ENCODE results near the gene S100P.
"Not testable (repeated sequence)": the region's sequence is repeated elsewhere in the genome, so short reads cannot be mapped to it uniquely, and the experiment has no call there.

The S100P gene

DNA sequence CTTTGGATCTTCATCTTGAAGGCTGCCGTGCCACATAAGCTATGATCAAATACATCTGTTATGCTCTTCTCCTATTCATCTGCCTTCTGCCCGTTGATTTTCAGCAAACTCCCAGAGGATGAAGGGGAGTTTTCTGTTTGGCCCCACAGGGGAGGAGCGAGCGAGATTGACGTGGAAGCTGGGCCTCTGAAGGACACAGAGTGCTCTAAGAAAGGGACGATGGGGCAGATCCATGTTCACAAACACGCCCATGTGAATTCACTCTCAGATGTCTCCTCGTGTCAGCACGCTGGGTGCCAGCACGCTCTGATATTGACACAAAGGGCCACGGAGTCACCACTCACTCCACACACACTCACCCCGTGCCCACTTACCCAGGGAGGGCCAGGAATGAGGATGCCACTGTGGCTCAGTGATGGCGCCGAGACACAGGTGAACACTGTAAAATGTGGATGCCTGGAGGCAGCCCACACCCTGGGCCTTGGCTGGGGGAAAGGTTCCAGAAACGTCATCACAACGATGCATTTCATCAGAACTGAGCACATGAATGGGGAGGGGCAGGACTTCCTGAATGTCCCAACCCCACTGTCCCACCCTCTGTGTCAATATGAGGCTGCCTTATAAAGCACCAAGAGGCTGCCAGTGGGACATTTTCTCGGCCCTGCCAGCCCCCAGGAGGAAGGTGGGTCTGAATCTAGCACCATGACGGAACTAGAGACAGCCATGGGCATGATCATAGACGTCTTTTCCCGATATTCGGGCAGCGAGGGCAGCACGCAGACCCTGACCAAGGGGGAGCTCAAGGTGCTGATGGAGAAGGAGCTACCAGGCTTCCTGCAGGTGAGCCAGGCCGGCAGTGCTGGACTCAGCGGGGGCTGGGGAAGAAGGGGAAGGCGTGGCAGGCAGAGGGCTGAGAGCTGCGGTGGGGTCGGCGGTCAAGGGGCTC, at the start of gene S100P:
S100P (plus strand) TSS at position 648 of the 946 bp plus-strand sequence; CDS start at position 703, 55 bp downstream.
- peak within 1 kb of the TSS; percentile 95 for H3K27ac Mint-ChIP-seq
- H3K4me3 Mint-ChIP-seq = peak within 1 kb of the TSS; percentile 43
- H3K4me1 Mint-ChIP-seq (ENCODE audit: low read depth) = peaks cover 87% of the 10 kb centered on the region

DNA sequence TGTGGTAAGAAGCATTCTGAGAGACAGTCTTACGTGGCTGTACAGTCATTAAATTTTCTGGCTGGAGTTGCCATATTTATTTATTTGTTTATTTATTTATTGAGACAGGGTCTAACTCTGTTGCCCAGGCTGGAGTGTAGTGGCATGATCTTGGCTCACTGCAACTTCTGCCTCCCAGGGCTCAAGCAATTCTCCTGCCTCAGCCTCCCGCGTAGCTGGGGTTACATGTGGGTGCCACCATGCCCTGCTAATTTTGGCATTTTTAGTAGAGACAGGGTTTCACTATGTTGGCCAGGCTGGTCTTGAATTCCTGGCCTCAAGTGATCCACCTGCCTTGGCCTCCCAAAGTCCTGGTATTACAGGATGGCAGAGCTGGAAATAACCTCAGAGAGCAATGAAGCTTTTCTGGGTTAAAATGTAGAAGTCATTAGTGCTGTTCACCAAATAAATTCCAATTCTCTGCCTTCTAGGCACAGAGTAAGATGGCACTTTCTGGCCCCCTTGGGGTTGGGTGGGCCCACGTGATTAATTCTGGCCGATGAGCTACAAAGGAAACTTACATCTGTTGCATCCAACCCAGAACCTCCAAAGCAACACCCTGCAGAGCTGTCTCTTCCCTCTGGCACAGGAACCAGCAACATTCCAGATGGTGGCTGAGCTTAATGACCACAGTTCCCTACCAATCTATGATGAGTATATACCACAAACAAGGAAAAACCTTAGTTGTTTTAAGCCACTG, 48.7 kb upstream of the S100P start:
- no peak for DNase-seq
- Mint-ChIP-seq H3K27me3 (no peaks in the 10 kb centered on the region), H3K4me3 (no peak overlapping the region), H3K27ac (no peak overlapping the region), H3K9me3 (no peaks in the 10 kb centered on the region), H3K4me1 (ENCODE audit: low read depth) (peaks cover 25% of the 10 kb centered on the region), H3K36me3 (ENCODE audit: low read depth) (peaks cover 45% of the 10 kb centered on the region)

More for the DNA sequence above, at the start of gene S100P:
- H3K27me3 Mint-ChIP-seq = no peaks in the 10 kb centered on the region
- DNase-seq = no peak
- H3K9me3 Mint-ChIP-seq = no peaks in the 10 kb centered on the region
- H3K36me3 Mint-ChIP-seq (ENCODE audit: low read depth) = no peaks in the 10 kb centered on the region

DNA sequence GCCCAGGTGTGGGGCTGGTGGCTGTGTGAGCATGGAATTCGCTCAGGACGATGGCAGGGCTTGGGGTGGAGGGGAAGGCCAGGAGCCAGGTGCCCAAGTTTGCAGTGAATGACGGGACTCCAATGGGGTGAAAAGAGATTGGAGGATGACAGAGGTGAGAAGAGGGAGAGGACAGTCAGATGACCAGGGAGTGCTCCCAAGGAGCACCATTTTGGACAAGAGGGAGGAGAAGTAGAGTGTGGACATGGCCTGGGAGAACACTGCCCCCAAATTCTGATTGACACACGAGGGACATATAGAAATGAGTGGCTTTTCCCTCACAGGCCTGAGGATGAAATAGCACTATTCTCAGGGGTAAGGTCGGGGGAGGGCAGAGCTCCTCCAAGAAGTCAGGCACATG, 46.5 kb upstream of the S100P start:
- Mint-ChIP-seq H3K36me3 (ENCODE audit: low read depth) (peaks cover 23% of the 10 kb centered on the region), H3K27ac (no peak overlapping the region), H3K9me3 (no peaks in the 10 kb centered on the region), H3K27me3 (no peaks in the 10 kb centered on the region), H3K4me3 (no peak overlapping the region), H3K4me1 (ENCODE audit: low read depth) (peaks cover 15% of the 10 kb centered on the region)
- DNase-seq = no peak

DNA sequence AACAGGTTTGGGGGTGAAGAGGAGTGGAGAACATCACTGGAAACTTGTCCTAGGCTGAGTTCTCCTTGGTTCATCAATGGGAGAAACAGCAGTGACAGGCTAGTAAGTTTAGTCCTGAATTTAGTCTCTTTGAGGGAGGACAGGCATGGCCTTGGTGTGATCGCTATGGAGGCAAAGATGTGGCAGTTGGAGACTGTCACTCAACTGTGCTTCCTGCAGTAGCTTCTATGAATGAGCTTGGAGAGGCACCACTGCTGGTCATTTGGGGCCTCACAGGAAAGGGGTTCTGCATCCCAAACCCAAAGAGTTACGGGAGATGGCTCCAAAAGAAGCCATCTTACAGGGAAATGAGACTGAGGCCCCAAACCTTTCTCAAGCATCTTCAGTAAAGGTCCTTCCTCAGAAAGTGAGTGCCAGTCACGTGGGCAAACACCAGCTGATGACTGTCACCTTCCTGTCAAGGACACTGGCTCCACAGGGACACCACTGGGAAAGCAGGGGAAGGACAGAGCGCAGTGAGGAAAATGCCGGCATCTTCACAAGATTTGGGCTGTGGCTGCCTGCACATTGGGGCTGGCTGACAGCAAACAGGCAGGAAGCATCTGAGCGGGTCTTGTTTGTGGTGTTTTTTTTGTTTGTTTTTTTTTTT, 46.0 kb upstream of the S100P start:
- peaks cover 10% of the 10 kb centered on the region for H3K4me1 Mint-ChIP-seq (ENCODE audit: low read depth)
- H3K27ac Mint-ChIP-seq = no peak overlapping the region
- H3K36me3 Mint-ChIP-seq (ENCODE audit: low read depth) = peaks cover 18% of the 10 kb centered on the region
- no peak for DNase-seq
- no peak overlapping the region for H3K4me3 Mint-ChIP-seq
- no peaks in the 10 kb centered on the region for H3K27me3 Mint-ChIP-seq
- no peaks in the 10 kb centered on the region for H3K9me3 Mint-ChIP-seq

DNA sequence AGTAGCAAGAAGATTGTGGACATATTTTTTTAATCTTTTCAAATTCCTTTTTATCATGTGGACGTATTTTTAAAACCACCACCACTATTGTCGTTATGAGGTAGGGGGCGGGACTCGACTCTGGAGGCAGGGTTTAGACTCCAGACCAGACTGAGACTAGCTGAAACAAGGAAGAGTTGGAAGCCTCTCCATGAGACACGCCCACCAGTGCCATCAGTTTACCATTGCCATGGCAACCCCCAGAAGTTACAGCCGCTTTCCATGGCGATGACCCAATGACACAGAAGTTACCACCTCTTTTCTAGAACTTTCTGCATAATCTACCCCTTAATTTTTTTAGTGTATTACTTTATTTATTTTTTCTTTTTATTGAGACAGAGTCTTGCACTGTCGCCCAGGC, 44.5 kb upstream of the S100P start:
- peaks cover 4% of the 10 kb centered on the region for H3K36me3 Mint-ChIP-seq (ENCODE audit: low read depth)
- H3K27me3 Mint-ChIP-seq = no peaks in the 10 kb centered on the region
- no peak for DNase-seq
- no peaks in the 10 kb centered on the region for H3K9me3 Mint-ChIP-seq
- H3K4me3 Mint-ChIP-seq = no peak overlapping the region
- H3K27ac Mint-ChIP-seq = no peak overlapping the region
- H3K4me1 Mint-ChIP-seq (ENCODE audit: low read depth) = no peaks in the 10 kb centered on the region

DNA sequence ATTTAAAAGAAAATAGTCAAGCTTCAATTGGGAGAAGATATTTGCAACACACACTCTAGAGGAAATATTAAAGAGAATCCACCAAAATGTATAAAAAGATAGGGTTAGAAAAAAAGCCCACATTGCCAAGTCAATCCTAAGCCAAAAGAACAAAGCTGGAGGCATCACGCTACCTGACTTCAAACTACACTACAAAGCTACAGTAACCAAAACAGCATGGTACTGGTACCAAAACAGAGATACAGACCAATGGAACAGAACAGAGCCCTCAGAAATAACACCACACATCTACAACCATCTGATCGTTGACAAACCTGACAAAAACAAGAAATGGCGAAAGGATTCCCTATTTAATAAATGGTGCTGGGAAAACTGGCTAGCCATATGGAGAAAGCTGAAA, 39.5 kb upstream of the S100P start:
- H3K4me1 Mint-ChIP-seq (ENCODE audit: low read depth); H3K9me3 Mint-ChIP-seq; H3K4me3 Mint-ChIP-seq; H3K36me3 Mint-ChIP-seq (ENCODE audit: low read depth); H3K27me3 Mint-ChIP-seq; DNase-seq; H3K27ac Mint-ChIP-seq: not testable (repeated sequence)

DNA sequence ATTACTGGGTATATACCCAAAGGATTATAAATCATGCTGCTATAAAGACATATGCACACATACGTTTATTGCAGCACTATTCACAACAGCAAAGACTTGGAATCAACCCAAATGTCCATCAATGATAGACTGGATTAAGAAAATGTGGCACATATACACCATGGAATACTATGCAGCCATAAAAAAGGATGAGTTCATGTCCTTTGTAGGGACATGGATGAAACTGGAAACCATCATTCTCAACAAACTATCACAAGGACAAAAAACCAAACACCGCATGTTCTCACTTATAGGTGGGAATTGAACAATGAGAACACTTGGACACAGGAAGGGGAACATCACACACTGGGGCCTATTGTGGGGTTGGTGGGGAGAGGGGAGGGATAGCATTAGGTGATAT, 38.4 kb upstream of the S100P start:
- not testable (repeated sequence) for H3K9me3 Mint-ChIP-seq; H3K4me3 Mint-ChIP-seq; H3K27ac Mint-ChIP-seq; H3K36me3 Mint-ChIP-seq (ENCODE audit: low read depth); DNase-seq; H3K27me3 Mint-ChIP-seq
- peaks cover 13% of the 10 kb centered on the region for H3K4me1 Mint-ChIP-seq (ENCODE audit: low read depth)

DNA sequence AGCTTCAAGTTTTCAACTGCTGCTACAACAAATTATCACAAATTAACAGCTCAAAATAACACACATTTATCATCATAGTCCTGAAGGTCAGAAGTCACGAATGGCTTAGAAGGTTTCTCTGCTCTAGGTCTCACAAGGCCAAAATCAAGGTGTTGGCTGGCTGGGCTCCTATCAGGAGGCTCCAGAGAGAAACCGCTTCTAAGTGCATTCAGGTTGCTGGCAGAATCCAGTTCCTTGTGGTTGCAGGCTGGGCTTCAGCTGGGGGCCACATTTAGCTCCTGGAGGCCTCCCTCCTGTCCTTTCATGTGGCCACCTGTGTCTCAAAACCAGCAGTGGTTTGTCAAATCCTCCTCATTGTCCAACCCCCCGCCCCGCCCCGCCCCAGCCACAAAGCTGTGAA, 37.8 kb upstream of the S100P start:
- Mint-ChIP-seq H3K4me1 (ENCODE audit: low read depth) (peaks cover 13% of the 10 kb centered on the region), H3K36me3 (ENCODE audit: low read depth) (no peaks in the 10 kb centered on the region), H3K4me3 (no peak overlapping the region), H3K27ac (no peak overlapping the region), H3K27me3 (peaks cover 7% of the 10 kb centered on the region), H3K9me3 (no peaks in the 10 kb centered on the region)
- DNase-seq = no peak

DNA sequence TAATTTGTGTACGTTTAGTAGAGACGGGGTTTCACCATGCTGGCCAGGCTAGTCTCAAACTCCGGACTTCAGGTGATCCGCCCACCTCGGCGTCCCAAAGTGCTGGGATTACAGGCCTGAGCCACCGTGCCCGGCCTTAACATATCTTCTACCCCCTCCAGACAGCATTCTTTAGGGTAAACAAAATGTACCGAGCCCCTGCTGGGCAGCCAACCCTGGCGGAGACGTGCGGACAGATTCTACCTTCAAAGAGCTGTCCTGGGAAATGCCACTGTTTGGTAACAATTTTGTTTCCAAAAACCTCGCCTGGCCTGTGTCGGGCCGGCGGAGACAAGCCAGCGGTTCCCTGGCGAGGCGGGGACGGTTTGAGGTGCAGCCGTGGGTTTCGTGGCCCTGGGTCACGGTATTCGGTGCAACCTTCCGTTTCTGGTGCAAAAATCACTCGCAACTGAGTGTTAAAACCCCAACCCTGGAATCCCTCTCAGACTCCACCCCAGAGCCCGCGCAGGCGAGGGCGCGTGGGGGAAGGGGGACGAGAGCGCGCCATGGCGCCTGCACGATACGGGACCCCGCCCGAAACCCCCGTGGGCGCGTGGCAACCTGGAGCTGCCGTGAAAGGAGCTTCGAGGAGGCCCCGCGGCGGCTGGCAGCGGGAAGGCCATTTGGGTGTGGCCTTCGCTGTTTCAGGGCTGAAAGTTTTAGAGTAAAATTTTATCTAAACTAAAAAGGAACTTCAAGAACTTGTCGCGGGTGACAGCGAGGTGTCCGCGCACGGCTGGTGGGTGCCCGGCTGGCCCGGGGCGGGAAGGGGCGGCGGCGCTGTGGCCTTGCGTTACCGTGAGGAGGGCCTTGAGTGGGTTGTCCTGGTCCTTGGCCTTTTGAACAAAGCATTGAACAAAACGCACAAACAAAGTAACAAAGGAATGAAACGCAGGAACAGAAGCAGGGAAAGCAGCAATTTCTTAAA, 36.2 kb upstream of the S100P start:
- Mint-ChIP-seq H3K9me3 (no peaks in the 10 kb centered on the region), H3K36me3 (ENCODE audit: low read depth) (no peaks in the 10 kb centered on the region), H3K27ac (no peak overlapping the region), H3K27me3 (peaks cover 21% of the 10 kb centered on the region), H3K4me1 (ENCODE audit: low read depth) (peaks cover 13% of the 10 kb centered on the region), H3K4me3 (no peak overlapping the region)
- DNase-seq = no peak

DNA sequence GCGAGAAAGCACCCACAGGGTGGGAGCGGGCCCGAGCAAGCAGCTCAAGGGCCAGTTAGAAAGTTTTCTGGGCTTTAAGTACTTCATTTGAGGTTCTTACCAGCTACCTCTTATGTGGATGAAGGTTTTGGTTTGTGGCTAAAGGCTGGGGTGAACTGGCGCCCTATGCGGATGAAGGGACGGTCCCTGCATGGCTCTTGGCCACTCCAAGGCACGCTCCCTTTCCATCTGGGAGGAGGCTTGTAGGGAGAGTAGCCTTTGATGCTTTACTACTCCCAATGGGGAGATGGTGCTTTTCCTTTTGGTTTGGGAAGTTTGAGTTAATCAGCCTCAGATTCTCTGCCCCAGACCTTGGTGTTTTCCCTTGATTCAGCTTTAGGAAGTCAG, 35.5 kb upstream of the S100P start:
- DNase-seq = no peak
- Mint-ChIP-seq H3K9me3 (no peaks in the 10 kb centered on the region), H3K4me3 (peak overlapping the region; percentile 6), H3K36me3 (ENCODE audit: low read depth) (no peaks in the 10 kb centered on the region), H3K27ac (no peak overlapping the region), H3K27me3 (peaks cover 26% of the 10 kb centered on the region), H3K4me1 (ENCODE audit: low read depth) (peaks cover 13% of the 10 kb centered on the region)

DNA sequence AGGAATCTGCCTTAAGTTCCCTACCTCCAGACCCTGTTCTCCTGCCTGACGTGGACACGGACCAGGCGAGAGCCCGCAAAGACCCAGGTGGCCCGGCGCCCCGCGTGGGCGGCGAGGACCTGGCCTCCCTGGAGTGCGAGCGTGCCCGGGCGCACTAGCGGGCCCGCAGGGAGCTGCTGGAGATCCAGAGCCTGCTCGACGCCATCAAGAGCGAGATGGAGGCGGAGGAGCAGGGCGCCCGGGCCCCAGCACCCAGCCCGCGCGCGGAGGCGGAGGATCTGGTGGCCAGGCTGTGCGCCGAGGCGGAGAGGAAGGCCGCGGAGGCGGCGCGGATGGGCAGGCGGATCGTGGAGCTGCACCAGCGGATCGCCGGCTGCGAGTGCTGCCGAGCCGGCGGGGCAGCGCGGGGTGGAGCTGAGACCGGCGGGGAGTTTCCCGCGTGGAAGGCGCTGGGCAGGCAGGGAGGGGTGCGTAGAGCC, 35.0 kb upstream of the S100P start:
- H3K4me3 Mint-ChIP-seq = peak overlapping the region; percentile 54
- DNase-seq = peak; percentile 72
- H3K27ac Mint-ChIP-seq = no peak overlapping the region
- peaks cover 30% of the 10 kb centered on the region for H3K27me3 Mint-ChIP-seq
- H3K36me3 Mint-ChIP-seq (ENCODE audit: low read depth) = no peaks in the 10 kb centered on the region
- peaks cover 13% of the 10 kb centered on the region for H3K4me1 Mint-ChIP-seq (ENCODE audit: low read depth)
- no peaks in the 10 kb centered on the region for H3K9me3 Mint-ChIP-seq

DNA sequence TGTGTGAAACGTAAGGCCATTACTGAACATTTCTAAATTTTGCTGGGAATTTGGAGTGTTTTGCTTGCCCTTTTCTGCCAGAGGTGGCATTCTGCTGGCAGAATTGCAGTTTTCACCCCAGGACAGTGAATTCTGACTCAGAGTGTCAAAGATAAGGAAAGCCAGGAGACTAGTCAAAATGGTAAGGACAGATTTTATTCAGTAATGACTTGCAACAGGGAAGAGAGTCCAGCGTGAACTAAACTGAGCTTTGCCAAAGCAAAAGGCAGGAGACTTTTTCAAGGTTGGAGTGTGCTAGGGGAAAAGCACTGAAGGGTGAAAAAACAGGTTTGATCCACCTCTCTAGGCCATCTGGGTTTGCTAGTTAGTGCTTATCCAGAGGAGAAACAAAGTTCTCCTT, 33.8 kb upstream of the S100P start:
- H3K4me3 Mint-ChIP-seq = no peak overlapping the region
- H3K27ac Mint-ChIP-seq = no peak overlapping the region
- H3K27me3 Mint-ChIP-seq = peaks cover 35% of the 10 kb centered on the region
- no peaks in the 10 kb centered on the region for H3K9me3 Mint-ChIP-seq
- no peaks in the 10 kb centered on the region for H3K36me3 Mint-ChIP-seq (ENCODE audit: low read depth)
- DNase-seq = no peak
- H3K4me1 Mint-ChIP-seq (ENCODE audit: low read depth) = peaks cover 16% of the 10 kb centered on the region

DNA sequence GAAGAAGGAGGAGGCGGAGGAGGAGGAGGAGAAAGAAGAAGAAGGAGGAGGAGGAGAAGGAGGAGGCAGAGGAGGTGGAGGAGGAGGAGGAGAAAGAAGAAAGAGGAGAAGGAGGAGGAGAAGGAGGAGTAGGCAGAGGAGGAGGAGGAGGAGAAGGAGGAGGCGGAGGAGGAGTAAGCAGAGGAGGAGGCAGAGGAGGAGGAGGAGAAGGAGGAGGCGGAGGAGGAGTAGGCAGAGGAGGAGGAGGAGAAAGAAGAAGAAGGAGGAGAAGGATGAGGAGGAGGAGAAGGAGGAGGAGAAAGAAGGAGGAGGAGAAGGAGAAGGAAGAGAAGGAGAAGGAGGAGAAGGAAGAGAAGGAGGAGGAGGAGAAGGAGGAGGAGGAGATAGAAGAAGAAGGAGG, 33.2 kb upstream of the S100P start:
- Mint-ChIP-seq H3K4me3 (no peak overlapping the region), H3K27me3 (peaks cover 35% of the 10 kb centered on the region), H3K36me3 (ENCODE audit: low read depth) (no peaks in the 10 kb centered on the region)

DNA sequence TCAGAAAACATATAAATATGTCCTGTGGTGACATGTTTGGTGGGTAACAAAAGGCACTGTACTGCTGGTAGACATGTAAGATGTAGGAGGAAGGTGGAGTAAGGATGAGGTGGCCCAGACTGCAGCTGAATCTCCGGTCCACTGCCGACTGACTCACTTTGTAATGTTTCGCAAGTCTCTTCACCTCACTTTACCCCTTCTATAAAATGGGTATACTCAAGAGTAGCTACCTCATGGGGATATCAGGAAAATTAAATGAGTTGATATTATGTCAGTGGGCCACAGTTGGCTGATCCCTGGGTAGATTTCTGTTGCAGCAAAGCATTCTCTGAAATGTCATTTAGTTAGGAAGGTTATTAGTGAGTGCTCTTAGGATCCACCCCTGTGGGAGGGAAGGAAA, 31.1 kb upstream of the S100P start:
- no peaks in the 10 kb centered on the region for H3K36me3 Mint-ChIP-seq (ENCODE audit: low read depth)
- DNase-seq = no peak
- H3K27ac Mint-ChIP-seq = no peak overlapping the region
- peaks cover 35% of the 10 kb centered on the region for H3K27me3 Mint-ChIP-seq
- no peak overlapping the region for H3K4me3 Mint-ChIP-seq
- no peaks in the 10 kb centered on the region for H3K9me3 Mint-ChIP-seq
- peaks cover 16% of the 10 kb centered on the region for H3K4me1 Mint-ChIP-seq (ENCODE audit: low read depth)

More for the DNA sequence above, 33.2 kb upstream of the S100P start:
- Mint-ChIP-seq H3K27ac (no peak overlapping the region), H3K9me3 (no peaks in the 10 kb centered on the region), H3K4me1 (ENCODE audit: low read depth) (peaks cover 16% of the 10 kb centered on the region)
- no peak for DNase-seq
